HG03159 (cell line): Measurements from ENCODE around the gene KLHL18.
"Not testable (repeated sequence)": the region's sequence is repeated elsewhere in the genome, so short reads cannot be mapped to it uniquely, and the experiment has no call there.

Source experiments
- ATAC-seq: cut with Tn5 transposase; IDR thresholded peaks from one replicate; pipeline ENCODE4 v1.9.1; 2021; ENCODE audit warnings: mild to moderate bottlenecking, moderate library complexity; ENCODE audit not compliant: unreplicated experiment

KLHL18 gene

DNA sequence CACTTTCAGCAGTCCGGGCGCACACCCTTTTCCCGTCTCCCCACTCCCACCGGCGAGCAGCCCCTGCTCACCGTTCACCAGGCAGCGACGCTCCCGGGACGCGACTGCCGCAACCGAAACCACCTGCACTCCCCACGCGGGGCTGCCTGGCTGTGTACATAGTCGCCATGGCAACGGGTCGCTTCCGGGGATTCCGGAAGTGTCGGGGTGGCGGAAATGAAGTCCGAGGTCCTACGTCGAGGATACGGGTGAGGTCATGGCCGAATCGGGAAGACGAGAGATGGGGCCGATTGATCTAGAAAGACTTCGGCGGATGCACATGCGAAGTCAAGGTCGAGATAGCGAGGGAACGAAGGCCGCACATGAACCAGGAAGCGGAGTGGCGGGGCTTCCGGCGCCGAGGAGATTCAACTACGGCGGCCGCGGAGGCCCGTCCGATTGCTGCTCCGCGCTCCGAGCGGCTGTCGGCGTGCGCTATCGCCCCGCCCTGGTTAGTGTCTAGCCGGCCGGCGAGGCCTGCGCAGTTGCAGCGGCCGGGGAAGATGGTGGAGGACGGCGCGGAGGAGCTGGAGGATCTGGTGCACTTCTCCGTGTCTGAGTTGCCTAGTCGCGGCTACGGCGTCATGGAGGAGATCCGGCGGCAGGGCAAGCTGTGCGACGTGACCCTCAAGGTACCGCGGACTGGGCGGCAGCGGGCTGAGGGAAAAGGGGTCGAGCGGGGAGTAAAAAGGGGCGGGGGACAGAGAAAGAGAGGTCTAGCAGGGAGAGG lies at the start of gene KLHL18, which contains the start of gene KIF9:
KLHL18 (plus strand) TSS at position 521 of the 769 bp plus-strand sequence; CDS start at position 543, 22 bp downstream.
KIF9 (minus strand) TSS at position 376 of the 769 bp plus-strand sequence. CDS start 5,425 bp downstream, outside the sequence.
- ATAC-seq: peak; percentile 73

DNA sequence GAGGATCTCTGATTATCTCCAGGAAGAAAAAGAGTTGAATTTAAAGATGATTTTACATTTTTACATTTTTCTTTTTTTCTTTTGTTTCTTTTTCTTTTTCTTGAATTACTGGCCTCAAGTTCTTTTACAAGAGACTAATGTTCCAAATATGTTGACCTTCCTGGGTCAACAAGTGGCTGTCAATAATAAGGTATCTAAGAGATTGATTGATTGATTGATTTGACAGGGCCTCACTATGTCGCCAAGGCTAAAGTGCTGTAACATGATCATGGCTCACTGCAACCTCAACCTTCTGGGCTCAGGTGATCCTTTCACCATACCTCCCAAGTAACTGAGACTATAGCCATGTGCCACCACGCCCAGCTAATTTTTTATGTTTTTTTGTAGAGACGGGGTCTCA lies 44.7 kb upstream of the KLHL18 start:
- ATAC-seq: no peak

DNA sequence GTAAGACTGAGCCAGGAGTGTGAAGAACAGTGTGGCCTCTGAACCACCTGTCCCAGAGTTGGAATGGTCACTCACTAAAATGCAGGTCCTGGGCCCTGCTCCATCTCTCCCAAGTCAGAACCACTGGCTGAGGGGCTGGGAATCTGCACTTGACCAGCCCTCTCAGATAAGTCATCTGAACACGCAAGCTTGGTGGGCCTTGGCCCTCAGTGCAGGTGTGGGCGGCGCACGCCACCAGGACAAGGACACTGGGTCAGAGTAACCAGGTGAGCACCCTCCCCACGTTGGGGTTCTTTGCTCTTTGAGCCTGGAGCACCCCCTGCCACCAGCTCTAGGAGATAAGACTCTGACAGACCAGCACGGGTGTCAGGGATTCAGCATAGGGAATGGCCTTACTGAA lies 42.8 kb upstream of the KLHL18 start:
- ATAC-seq: no peak

DNA sequence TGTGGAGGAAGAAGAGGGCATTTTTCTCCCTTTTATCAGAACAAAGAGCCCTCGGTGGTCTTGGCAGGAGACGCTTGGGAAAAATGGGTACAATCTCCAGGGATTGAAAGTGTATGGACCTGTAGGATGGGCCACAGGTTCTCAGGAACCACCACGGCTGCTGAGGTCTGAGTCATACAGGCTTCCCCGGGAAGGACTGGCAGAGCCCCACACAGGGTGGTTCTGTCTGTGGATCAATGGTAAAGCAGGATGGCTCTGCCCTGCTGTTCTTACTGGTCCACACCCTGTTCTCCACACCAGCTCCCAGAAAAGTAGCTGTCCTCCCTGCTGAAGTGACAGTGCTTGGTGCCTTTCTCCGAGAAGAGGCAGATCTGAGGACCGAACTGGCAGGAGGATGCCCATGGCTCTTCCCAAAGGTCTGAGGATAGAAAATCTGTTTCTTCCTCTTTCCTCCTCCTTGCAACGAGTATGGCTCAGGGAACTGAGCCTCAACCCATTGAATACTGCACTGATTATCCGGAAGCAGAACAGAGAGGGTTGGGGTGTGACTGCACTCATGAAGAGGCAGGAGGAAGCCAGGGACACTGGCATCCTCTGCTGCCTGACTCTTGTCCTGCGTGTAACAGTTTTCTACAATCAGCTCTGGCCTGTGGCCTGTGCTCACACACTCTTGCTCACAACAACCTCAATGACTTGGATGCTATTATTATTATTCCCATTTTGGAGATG lies 39.2 kb upstream of the KLHL18 start:
- ATAC-seq: no peak

DNA sequence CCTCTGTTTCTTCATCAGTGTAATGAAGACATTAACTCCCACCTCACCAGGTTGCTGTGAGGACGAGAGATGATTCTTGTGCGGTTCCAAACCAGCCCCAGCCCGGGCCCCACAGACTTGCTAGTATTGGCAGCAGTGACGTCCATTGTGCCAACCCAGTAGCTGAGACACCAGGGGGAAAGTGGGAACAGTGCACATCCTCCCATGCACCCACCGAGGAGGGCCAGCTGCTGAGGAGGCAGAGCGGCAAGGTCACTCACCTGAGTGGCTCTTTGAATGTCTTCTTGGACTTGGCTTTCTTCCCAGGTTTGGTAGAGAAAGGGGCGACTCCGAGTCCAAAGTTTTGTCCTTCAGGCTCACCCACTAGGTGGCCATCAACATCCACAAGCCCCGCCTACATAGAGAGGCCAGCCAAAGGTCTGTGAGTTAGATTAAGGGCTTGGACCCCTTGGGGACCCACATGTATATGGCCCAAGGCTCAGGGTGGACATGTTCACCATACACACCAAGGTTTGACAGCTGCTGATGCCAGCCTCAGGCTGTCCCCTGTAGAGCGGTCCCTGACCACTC lies 38.1 kb upstream of the KLHL18 start:
- ATAC-seq: no peak

DNA sequence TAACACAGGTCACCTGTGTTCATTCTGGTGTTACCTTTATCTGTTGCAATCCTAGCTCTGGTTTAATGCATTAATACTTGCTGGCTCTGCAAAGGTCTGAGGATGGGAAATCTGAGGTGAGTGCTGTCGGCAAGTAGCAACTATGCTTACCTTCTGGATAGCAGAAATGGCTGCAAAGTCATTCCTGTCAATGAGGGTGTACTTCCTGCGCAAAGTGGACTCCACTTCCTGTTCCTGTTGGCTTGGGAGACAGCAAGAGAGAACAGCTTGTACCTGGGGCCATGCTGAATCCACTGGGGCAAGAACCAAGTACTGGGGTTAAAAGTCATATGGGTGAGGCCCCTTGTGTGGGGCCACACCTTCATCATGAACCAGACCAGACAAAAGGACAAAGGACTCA lies 37.5 kb upstream of the KLHL18 start:
- no peak for ATAC-seq

DNA sequence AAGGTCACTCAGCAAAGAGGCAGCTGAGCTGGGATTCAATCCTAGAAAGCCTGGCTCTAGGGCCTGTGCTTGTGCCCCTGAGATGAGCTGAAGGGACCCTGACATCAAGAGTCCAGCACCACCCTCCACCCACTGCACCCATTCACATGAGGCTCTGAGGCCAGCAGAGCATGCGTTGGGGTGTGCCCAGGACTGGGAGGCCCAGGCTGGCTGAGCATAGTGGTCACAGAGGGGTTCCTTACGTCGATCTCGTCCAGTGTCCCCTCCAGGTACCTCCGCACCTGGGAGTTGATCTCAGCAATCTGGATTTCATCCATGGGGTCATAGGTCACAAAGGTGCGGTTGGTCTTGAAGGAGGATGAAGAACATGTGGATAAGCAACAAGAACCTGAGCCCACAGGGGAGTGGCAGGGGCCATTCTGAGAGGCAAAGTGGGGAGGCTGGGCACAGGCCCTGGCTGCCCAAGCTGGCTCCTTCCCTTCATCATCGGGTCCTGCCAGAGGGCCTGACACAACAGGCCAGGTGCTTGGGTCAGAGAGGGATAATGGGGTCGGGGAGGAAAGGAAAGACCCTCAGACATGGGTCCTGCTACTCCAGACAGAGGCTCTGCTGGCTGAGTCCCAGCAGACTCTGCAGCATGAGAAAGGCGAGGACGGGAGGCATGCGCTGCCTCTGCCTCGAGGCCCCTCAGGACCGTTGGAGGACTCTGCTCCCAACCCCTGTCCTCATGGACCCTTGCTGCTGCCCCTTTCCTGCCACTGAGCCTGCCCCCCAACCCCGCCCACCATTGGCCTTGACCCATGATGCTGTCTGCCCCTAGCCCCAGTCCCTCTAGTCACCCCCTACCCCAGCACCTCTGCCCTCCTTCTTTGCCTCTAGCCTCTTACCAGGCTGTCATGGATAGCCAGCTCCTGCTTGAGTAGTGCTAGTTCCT lies 35.3 kb upstream of the KLHL18 start:
- no peak for ATAC-seq

DNA sequence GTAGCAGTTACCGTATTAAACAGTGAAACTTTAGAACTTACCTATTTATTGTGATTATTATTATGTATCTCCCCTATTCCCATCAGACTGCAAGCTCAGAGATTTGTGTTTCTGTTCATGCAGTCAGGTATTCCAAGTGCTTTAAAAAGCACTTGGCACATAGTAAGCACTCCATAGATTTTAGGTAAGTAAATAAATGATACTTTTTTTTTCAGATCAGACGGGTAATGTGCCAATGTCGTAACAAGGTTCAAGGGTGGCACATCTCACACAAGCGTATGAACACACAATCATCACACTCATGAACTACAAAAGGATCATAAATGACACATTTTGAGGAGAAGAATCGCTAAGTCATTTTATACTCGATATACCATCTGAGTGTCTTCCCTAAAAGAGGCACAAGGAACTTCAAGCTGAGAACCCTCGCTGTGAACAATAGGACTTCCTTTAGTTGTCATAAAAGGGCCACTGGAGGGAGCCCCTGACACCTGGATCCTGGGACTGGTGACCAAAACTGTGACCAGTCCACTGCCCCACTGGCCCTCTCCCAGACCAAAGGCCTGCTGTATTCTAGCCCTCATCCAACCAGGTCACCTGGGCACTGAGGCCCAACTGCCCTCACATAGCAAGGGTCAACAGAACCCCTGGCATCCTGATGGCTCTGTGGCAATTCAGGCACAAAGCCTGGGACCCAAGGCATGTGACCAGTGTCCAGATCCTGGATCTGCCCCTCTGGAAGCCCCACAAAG lies 32.3 kb upstream of the KLHL18 start:
- no peak for ATAC-seq

DNA sequence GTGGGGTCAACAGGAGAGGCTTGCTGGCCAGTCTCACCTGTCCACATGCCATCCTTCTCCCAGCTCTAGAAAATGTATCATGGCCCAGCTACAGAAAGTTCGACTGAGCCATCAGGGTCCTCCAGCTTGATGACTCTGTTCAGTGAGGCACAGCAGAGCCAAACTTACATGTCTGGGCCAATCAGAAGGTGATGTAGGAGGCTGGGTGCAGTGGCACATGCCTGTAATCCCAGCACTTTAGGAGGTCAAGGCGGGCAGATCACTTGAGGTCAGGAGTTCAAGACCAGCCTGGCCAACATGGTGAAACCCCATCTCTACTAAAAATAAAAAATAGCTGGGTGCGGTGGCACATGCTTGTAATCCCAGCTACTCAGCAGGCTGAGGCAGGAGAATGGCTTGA lies 31.7 kb upstream of the KLHL18 start:
- not testable (repeated sequence) for ATAC-seq

DNA sequence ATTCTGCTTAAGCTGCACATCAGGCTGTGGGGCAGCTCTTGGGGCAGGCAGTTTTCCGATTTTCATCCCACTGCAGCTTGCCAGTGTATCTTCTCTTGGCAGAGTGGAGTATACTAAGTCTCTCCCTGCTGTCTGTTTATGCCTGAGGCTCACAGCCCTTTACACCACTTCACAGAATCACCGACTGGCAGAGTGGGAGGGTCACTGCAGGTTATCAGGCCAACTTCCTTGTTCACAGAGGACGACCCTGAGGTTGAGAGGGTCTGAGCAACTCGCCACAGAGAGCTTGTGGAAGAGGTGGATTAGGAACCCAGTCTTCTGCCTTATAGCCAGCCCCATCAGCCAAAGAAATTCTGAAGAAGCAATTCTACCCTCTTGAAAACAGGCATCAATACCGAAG lies 31.1 kb upstream of the KLHL18 start:
- no peak for ATAC-seq

DNA sequence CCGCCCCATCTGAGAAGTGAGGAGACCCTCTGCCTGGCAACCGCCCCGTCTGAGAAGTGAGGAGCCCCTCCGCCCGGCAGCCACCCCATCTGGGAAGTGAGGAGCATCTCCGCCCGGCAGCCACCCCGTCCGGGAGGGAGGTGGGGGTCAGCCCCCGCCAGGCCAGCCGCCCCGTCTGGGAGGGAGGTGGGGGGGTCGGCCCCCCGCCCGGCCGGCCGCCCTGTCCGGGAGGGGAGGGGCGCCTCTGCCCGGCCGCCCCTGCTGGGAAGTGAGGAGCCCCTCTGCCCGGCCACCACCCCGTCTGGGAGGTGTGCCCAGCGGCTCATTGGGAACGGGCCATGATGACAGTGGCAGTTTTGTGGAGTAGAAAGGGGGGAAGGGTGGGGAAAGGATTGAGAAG lies 26.4 kb upstream of the KLHL18 start:
- not testable (repeated sequence) for ATAC-seq

DNA sequence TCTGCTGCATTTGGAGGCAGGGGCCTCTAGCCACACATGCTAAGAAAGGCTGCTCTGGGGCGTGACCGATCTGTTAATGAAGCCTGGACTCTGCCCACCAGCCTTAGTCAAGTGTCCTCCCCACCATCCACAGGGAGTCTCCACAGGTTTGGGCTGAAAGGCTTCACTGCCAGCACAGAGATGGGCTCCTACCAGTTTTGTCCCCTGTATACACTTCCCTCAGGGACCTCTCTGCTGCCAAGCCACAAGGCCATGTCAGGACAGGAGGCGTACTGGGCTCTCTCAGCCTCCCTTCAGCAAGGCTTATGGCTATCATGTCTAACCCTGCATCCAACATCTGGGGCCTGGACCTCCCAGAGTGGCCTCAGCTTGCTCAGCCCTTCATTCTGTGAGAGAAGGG lies 23.6 kb upstream of the KLHL18 start:
- no peak for ATAC-seq

DNA sequence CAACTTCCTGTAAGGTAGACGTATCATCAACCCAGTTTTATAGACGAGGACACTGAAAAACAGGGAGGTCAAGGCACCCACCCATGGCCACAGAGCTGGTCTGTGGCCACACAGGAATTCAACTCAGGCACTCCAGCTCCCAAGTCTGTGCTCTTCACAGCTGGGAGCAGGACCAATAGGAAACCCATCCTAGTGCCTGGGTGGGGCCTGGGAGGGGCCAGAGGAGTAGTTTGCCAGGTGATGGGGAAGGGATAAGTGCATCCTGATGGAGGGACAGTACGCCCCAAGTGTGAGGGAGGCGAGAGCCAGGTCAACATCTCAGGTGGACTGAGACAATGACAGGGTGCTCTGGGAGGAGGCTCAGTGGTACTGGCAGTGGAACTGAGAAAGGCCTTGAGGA lies 22.1 kb upstream of the KLHL18 start:
- ATAC-seq: no peak

DNA sequence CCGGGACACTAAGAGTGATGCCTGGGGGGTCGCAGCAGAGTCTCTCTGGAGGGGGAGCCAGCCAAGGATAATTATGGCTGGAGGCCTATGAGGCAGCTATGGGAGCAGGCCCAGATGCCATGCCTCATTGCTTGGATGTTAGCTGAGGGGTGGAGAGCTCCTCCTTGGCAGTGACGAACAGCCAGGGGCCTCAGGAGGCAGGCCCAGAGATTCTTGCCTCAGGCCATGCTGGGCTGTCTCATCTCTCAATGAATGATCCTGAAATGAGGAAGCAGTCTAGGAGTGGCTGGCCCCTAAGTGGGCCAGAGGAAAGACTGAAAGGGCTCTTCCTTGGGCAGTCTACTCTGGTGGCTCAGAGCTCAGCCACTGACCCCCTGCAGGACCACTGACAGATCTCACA lies 21.4 kb upstream of the KLHL18 start:
- ATAC-seq: no peak

DNA sequence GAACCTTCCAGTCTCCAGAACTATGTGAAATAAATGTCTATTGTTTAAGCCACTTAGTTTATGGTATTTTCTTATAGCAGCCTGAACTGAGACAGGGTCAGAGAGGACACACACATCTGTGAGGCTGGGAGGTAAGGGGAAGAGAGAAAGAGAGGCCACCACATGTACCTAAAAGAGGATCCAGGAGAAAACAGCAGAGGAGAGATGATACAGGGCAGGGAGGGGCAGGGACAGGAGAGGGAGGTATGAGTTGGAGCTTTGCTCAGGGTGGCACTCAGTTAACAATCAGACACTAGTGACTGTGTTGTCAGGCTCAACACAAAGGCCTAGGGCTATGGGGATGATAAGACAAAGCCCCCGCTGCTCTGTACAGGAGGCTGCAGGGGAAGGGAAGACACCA lies 17.7 kb upstream of the KLHL18 start:
- ATAC-seq: no peak

DNA sequence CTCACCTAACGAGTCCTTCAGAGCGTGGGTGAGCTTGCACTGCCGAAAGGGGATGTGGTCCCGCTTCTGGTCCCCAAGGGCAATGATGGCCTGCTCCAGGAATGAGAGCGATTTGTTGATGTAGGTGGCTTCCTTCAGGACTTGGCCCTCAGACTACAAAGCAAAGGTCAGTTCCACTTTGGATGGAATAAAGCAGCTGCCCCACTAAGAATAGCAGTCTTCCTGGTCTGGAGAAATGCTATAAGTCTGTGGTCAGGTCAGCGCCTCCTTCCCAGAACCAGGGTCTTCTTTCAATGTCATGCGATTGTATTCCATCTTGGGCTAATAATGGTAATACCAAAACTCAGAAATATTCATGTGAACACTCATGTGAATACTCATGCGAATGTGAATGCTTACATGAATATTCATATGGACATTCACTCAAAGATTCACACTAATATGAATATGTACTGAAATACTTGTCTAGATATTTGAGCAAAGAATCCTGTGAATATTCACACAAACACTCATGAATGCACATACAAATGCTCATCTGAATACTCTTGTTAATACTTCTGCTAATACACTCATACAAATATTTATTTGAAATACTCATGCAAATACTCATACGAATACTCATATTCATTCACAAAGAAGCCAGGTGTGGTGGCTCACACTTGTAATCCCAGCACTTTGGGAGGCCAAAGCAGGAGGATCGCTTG lies 16.9 kb upstream of the KLHL18 start:
- no peak for ATAC-seq

DNA sequence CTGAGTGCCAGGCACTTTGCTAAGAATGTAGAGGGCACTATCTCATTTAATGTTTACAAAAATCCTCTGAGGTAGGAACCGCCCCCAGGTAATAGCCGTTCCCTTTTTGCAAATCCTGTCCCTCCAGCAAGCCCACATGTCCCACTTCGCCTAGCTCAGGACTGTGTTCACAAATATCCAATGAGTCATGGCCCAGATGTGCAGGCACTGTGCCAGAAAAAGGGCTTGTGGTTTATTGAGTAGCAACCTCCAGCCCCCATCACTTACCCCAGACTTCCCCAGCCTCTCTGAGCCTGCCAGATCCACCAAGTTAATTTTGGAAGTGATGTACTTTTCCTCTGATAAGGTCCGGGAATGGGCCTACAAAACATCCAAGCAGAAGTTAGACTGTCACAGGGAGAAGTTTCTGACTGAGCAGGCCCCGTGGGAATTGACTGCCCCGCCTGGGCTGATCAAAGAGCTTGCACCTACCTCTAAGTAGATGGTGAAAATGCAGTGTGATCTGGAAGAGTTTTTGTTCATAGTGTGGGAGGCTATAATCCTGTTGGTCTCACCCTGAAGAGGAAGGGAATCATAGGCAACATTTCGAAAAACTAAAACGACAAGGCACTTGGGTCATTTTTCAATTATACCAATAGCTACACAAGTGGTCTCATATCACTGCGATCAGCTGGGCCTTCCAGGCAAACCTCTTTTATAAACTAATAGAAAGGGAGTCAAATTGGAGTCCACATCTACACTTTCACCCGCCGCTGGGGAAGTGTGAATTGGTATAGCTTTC lies 15.8 kb upstream of the KLHL18 start:
- peak; percentile 58 for ATAC-seq

DNA sequence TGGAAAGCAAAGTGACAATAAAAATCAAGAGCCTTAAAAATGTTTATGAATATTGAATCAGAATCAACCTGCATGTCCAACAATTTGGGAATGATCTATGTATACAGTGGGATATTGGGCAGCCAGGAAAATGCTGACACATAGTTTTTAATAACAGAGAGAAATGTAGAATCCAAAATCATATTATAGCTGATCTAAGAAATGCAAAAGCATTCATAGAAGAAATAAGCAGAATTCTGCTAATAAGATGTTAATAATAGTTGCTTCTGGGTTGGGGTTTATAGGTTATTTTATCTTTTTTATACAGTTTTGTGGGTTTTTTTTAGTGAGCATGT lies 15.3 kb upstream of the KLHL18 start:
- no peak for ATAC-seq

DNA sequence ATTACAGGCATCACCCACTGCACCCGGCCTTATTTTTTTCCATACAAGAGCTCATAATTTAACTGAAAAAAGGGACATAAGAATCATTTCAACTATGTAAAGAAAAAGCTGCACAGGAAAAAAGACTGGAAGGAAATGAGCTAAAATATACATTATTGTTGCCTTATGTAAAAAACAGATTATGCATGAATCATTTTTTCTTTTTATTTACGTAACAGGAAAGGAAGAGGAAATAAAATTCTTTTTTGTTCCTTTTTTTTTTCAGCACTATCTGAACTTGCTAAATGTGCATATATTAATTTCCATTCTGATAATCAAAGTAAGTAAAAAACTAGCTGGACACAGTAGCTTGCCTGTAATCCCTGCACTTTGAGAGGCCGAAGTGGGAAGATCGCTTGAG lies 12.2 kb upstream of the KLHL18 start:
- no peak for ATAC-seq
